C4-2B (cell line): ENCODE data around the gene WDR18.

Experiments used
- CTCF ChIP-seq: fragments of 450-650 bp; conservative IDR thresholded peaks from 2 replicates; pipeline ENCODE4 v1.5.1; 2017; ENCODE audit warnings: mild to moderate bottlenecking
- ZFX ChIP-seq: fragments of 450-650 bp; IDR thresholded peaks from 2 replicates; pipeline ENCODE4 v1.6.1; 2017

GRCh38 chr19:1028062-1028926, 44.1 kb downstream of the WDR18 start:
- TF ChIP-seq CTCF (no peak), ZFX (no peak)
